CD4-positive, alpha-beta T cell treated with Interleukin-6 at 100 ng/mL for 8 hours (primary cell): ENCODE results near the gene ZSCAN5A.
"Not testable (repeated sequence)": the region's sequence is repeated elsewhere in the genome, so short reads cannot be mapped to it uniquely, and the experiment has no call there.

Experiments used
- DNase-seq: peaks from one replicate; pipeline ENCODE4 v3.0.0-alpha.2; 2020; ENCODE audit warnings: mixed read lengths, low spot score

ZSCAN5A gene

GRCh38 chr19:56271151-56271550 lies 43.5 kb downstream of the ZSCAN5A start:
- no peak for DNase-seq

- DNase-seq: no peak
Observed at GRCh38 chr19:56270676-56271075, 44.0 kb downstream of the ZSCAN5A start.

- DNase-seq: no peak
Observed at GRCh38 chr19:56269348-56269747, 45.3 kb downstream of the ZSCAN5A start.

- no peak for DNase-seq
Observed at GRCh38 chr19:56266051-56266450, 48.6 kb downstream of the ZSCAN5A start.

GRCh38 chr19:56263319-56263718 lies 51.3 kb downstream of the ZSCAN5A start:
- no peak for DNase-seq

- not testable (repeated sequence) for DNase-seq
Observed at GRCh38 chr19:56261932-56262331, 52.7 kb downstream of the ZSCAN5A start.

GRCh38 chr19:56261145-56261544 lies 53.5 kb downstream of the ZSCAN5A start:
- DNase-seq: no peak

- no peak for DNase-seq
Observed at GRCh38 chr19:56258272-56258671, 56.4 kb downstream of the ZSCAN5A start.

- DNase-seq: peak; percentile 20
Observed at GRCh38 chr19:56253737-56254136, 60.9 kb downstream of the ZSCAN5A start.

- peak; percentile 47 for DNase-seq
Observed at GRCh38 chr19:56252699-56253422, 61.8 kb downstream of the ZSCAN5A start.

GRCh38 chr19:56248736-56249338 lies 65.8 kb downstream of the ZSCAN5A start:
- DNase-seq: not testable (repeated sequence)

- not testable (repeated sequence) for DNase-seq
Observed at GRCh38 chr19:56245764-56246163, 68.9 kb downstream of the ZSCAN5A start.

- DNase-seq: no peak
Observed at GRCh38 chr19:56245121-56245740, 69.4 kb downstream of the ZSCAN5A start.

GRCh38 chr19:56223481-56223880 lies 91.2 kb downstream of the ZSCAN5A start:
- no peak for DNase-seq

GRCh38 chr19:56222901-56223300 lies 91.7 kb downstream of the ZSCAN5A start:
- DNase-seq: no peak

- no peak for DNase-seq
Observed at GRCh38 chr19:56221851-56222250, 92.8 kb downstream of the ZSCAN5A start.

GRCh38 chr19:56221442-56221841 lies 93.2 kb downstream of the ZSCAN5A start:
- not testable (repeated sequence) for DNase-seq

GRCh38 chr19:56218961-56219360 lies 95.7 kb downstream of the ZSCAN5A start:
- DNase-seq: no peak

GRCh38 chr19:56217039-56217949 lies 97.3 kb downstream of the ZSCAN5A start:
- DNase-seq: no peak

- no peak for DNase-seq
Observed at GRCh38 chr19:56211718-56212117, 102.9 kb downstream of the ZSCAN5A start.

- DNase-seq: not testable (repeated sequence)
Observed at GRCh38 chr19:56210036-56210435, 104.6 kb downstream of the ZSCAN5A start.

- no peak for DNase-seq
Observed at GRCh38 chr19:56209091-56209490, 105.5 kb downstream of the ZSCAN5A start.
